Ascending aorta (tissue), 2 donors: ENCODE data around the gene PXDC1. TPM values are rescaled to one million over a fixed set of nuclear protein-coding genes. Genes with fewer than 3 reads are reported as not detected.
"Not testable (repeated sequence)": the region's sequence is repeated elsewhere in the genome, so short reads cannot be mapped to it uniquely, and the experiment has no call there.

ENCODE experiments used
- DNase-seq, 2 donors: peaks; one replicate each; pipeline ENCODE4 v3.0.0-alpha.2; 2019; ENCODE audit warnings: low spot score in 2 of 2
- H3K27ac ChIP-seq, 2 donors: fragments of 200-600 bp; sonication (generic); one replicate each; pipeline ENCODE4 v1.5.1; 2016 to 2017; ENCODE audit warnings: mild to moderate bottlenecking in 1 of 2
- H3K27me3 ChIP-seq: fragments of 200-600 bp; sonication (generic); one replicate; pipeline ENCODE4 v1.5.1; 2017
- H3K36me3 ChIP-seq, 2 donors: fragments of 200-600 bp; sonication (generic); one replicate each; pipeline ENCODE4 v1.5.1; 2016
- H3K4me1 ChIP-seq, 2 donors: fragments of 200-600 bp; sonication (generic); one replicate each; pipeline ENCODE4 v1.5.1; 2016 to 2017; ENCODE audit warnings: mild to moderate bottlenecking in 1 of 2
- H3K4me3 ChIP-seq, 2 donors: fragments of 200-600 bp; sonication (generic); one replicate each; pipeline ENCODE4 v1.5.1; 2016 to 2017; ENCODE audit warnings: mild to moderate bottlenecking in 1 of 2
- H3K9me3 ChIP-seq, 2 donors: fragments of 200-600 bp; sonication (generic); one replicate each; pipeline ENCODE4 v1.5.1; 2016
- intact Hi-C: fragments of 100-400 bp; cut with DNase I; formaldehyde crosslinking; loops from one replicate; pipeline ENCODE4 v1.15.1; 2023
- total RNA-seq: library from RNA; depleted of rRNA; stranded (reverse); fragments of >200 nt; gene quantifications from one replicate; pipeline ENCODE4 v1.1.0, GENCODE V29; 2016
- TF ChIP-seq, protein P1 (sequence below), 3 experiments: fragments of 200-600 bp in 2 of 3; fragments of 450-650 bp in 1 of 3; sonication (generic) in 2 of 3; IDR thresholded peaks; one replicate each; pipeline ENCODE4 v1.5.1; 2016 to 2019; ENCODE audit warnings: antibody characterized with exemption in 3 of 3, mild to moderate bottlenecking in 1 of 3, moderate library complexity in 1 of 3

Gene PXDC1
- total RNA-seq, 1 donor from 2014 or later: 310 TPM

DNA sequence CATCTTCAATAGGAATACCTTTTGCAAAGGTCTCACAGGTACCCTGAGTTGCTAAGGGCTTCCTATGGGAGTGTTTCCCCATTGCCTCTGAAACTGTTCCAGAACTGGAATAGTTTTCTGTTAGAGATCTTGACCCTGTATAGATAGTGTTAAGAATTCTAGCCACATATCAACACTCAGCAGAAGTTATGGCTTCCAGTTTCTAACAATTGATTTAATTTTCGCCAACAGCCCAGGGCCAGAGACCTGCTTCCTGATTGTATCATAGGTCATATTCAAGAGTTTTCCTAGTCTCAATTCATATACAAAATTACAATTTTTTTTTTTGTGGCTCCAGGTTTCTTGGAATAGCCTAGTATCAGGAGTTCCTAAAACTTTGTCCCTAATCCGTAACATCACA lies 61.0 kb downstream of the PXDC1 start:
- no peaks in the 10 kb centered on the region for H3K4me1 ChIP-seq
- no peak for DNase-seq
- no peak overlapping the region for H3K4me3 ChIP-seq
- H3K27me3 ChIP-seq: no peaks in the 10 kb centered on the region
- H3K9me3 ChIP-seq: no peaks in the 10 kb centered on the region
- H3K27ac ChIP-seq: no peak overlapping the region
- intact Hi-C loops: no loop called here
- TF ChIP-seq, protein P1, sequence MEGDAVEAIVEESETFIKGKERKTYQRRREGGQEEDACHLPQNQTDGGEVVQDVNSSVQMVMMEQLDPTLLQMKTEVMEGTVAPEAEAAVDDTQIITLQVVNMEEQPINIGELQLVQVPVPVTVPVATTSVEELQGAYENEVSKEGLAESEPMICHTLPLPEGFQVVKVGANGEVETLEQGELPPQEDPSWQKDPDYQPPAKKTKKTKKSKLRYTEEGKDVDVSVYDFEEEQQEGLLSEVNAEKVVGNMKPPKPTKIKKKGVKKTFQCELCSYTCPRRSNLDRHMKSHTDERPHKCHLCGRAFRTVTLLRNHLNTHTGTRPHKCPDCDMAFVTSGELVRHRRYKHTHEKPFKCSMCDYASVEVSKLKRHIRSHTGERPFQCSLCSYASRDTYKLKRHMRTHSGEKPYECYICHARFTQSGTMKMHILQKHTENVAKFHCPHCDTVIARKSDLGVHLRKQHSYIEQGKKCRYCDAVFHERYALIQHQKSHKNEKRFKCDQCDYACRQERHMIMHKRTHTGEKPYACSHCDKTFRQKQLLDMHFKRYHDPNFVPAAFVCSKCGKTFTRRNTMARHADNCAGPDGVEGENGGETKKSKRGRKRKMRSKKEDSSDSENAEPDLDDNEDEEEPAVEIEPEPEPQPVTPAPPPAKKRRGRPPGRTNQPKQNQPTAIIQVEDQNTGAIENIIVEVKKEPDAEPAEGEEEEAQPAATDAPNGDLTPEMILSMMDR (IDR thresholded peaks at IDR 0.05): no peak
- H3K36me3 ChIP-seq: peaks cover 0 to 3% of the 10 kb centered on the region in 2 donors

DNA sequence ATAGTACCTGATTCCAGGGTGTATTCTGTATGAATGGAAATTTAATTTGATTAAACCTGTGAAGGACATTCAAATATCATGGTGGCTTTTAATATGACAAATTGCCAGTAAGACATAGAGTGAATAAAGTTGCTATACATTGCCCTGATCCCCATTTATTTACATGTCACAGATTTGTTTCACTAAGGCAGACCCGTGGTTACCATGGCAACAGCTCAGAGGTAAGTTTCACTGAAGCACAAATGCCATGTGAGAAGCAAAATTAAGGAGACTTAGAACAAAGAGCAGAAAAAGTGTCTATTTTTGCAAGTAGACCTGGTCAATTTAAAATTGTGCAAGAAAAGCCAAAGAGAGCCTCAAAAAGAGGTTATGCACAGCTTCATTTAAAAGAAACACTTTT lies 63.7 kb downstream of the PXDC1 start:
- TF ChIP-seq, protein P1 (IDR thresholded peaks at IDR 0.05): no peak
- DNase-seq: no peak
- no peaks in the 10 kb centered on the region for H3K27me3 ChIP-seq
- no peak overlapping the region for H3K27ac ChIP-seq
- no peak overlapping the region for H3K4me3 ChIP-seq
- H3K9me3 ChIP-seq: no peaks in the 10 kb centered on the region
- intact Hi-C loops: no loop called here
- peaks cover 0 to 3% of the 10 kb centered on the region in 2 donors for H3K36me3 ChIP-seq
- no peaks in the 10 kb centered on the region for H3K4me1 ChIP-seq

DNA sequence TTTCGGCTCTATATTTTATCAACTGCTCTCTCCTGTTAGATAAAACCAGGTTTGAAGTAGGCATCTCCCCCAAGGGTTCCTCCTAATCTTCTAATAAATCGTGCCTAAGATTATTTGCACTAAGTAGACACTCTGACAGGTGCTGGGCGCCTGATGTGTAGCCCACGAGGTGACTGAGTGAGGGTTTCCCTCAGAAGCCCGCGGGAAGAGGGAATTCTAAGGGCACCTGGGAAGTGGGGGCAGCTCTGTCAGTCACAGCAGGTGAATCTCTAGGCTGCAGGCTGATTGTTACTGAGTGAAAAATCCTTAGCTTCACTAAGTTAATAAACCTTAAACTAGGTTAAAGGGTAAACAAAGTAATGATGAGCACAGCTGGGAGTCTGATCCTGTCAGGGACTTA lies 68.2 kb downstream of the PXDC1 start:
- Histone ChIP-seq H3K27me3 (no peaks in the 10 kb centered on the region), H3K4me1 (no peaks in the 10 kb centered on the region), H3K4me3 (no peak overlapping the region), H3K9me3 (peaks cover 0 to 14% of the 10 kb centered on the region in 2 donors), H3K27ac (no peak overlapping the region), H3K36me3 (peaks cover 0 to 7% of the 10 kb centered on the region in 2 donors)
- TF ChIP-seq, protein P1 (IDR thresholded peaks at IDR 0.05): no peak
- DNase-seq: no peak
- intact Hi-C loops: no loop called here

DNA sequence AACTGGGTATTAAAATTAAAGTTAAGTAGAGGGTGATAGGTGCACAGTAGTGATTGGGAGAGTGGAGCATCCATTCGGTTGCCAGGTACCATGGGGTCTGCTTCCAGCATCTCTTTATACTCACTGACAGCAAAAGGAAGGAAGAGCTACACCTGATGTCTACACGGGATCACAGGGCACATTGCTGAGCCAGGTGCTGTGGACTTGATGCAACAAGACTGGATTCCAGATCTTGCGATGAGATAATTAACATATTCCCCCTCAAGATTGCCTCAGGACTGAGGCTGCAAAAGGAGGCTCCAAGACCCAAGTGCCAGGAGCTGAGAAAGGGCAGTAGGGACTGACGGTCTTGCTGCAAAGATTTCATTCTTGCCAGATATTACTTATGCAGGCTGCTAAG lies 72.6 kb downstream of the PXDC1 start:
- no peak for DNase-seq
- intact Hi-C loops: no loop called here
- Histone ChIP-seq H3K4me1 (no peaks in the 10 kb centered on the region), H3K36me3 (peaks cover 0 to 3% of the 10 kb centered on the region in 2 donors), H3K9me3 (peaks cover 0 to 32% of the 10 kb centered on the region in 2 donors), H3K4me3 (no peak overlapping the region), H3K27me3 (no peaks in the 10 kb centered on the region), H3K27ac (no peak overlapping the region)
- TF ChIP-seq, protein P1 (IDR thresholded peaks at IDR 0.05): no peak

DNA sequence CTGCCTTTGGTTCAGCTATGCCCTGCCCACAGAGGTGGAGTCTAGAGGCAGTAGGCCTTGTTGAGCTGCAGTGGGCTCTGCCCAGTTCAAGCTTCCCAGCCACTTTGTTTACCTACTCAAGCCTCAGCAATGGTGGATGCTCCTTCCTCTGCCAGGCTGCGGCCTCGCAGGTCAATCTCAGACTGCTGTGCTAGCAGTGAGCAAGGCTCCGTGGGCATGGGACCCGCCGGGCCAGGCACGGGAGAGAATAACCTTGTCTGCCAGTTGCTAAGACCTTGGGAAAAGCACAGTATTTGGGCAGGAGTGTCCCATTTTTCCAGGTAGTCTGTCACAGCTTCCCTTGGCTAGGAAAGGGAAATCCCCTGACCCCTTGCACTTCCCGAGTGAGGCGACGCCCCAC lies 73.8 kb downstream of the PXDC1 start:
- H3K36me3 ChIP-seq, H3K4me1 ChIP-seq, DNase-seq, intact Hi-C loops, H3K27me3 ChIP-seq, H3K27ac ChIP-seq, H3K4me3 ChIP-seq: not testable (repeated sequence)
- peaks cover 0 to 41% of the 10 kb centered on the region in 2 donors for H3K9me3 ChIP-seq

DNA sequence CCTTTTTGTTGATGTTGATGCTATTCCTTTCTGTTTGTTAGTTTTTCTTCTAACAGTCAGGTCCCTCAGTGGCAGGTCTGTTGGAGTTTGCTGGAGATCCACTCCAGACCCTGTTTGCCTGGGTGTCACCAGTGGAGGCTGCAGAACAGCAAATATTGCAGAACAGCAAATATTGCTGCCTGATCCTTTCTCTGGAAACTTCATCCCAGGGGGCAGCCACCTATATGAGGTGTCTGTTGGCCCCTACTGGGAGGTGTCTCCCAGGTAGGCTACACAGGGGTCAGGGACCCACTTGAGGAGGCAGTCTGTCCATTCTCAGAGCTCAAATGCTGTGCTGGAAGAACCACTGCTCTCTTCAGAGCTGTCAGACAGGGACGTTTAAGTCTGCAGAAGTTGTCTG lies 74.2 kb downstream of the PXDC1 start:
- intact Hi-C loops, H3K4me3 ChIP-seq, H3K36me3 ChIP-seq, DNase-seq, H3K27ac ChIP-seq, H3K27me3 ChIP-seq, H3K4me1 ChIP-seq: not testable (repeated sequence)
- H3K9me3 ChIP-seq: peaks cover 0 to 45% of the 10 kb centered on the region in 2 donors

Other genes starting within 250 kb of the PXDC1 start
- 8.1 TPM for gene FAM50B, start 97.7 kb upstream of the PXDC1 start, total RNA-seq